OCI-LY1 (cell line): ENCODE measurements around the gene GFM1.

ENCODE experiments used
- H2AFZ ChIP-seq: fragments of 200-600 bp; sonication (generic), shearing (Covaris generic); 2 replicates; pipeline ENCODE4 v1.6.0; 2014; ENCODE audit warnings: antibody characterized with exemption, mild to moderate bottlenecking, low read length
- H3F3A ChIP-seq: fragments of 200-600 bp; sonication (generic), shearing (Covaris generic); 2 replicates; pipeline ENCODE4 v1.6.0; 2014; ENCODE audit warnings: mild to moderate bottlenecking, antibody characterized with exemption, low read length, moderate library complexity; ENCODE audit not compliant: insufficient read depth
- H3K27ac ChIP-seq: fragments of 200-600 bp; sonication (generic); 2 replicates; pipeline ENCODE4 v1.5.1; 2014; ENCODE audit warnings: low read length, mixed run types, mild to moderate bottlenecking, low read depth; ENCODE audit not compliant: poor library complexity, severe bottlenecking
- H3K27me3 ChIP-seq: fragments of 200-600 bp; sonication (generic); 2 replicates; pipeline ENCODE4 v1.6.0; 2014; ENCODE audit warnings: antibody characterized with exemption, mild to moderate bottlenecking, low read length, moderate library complexity; ENCODE audit not compliant: insufficient read depth
- H3K36me3 ChIP-seq: fragments of 200-600 bp; sonication (generic); 2 replicates; pipeline ENCODE4 v1.6.1; 2014; ENCODE audit warnings: mild to moderate bottlenecking, antibody characterized with exemption, low read length, moderate library complexity, mixed read lengths; ENCODE audit not compliant: insufficient read depth
- H3K4me1 ChIP-seq: fragments of 200-600 bp; sonication (generic); 2 replicates; pipeline ENCODE4 v1.5.1; 2014; ENCODE audit warnings: mild to moderate bottlenecking, low read length, moderate library complexity; ENCODE audit not compliant: insufficient read depth, severe bottlenecking
- H3K4me2 ChIP-seq: fragments of 200-600 bp; sonication (generic), shearing (Covaris generic); 2 replicates; pipeline ENCODE4 v1.6.1; 2014; ENCODE audit warnings: low read length
- H3K4me3 ChIP-seq: fragments of 200-600 bp; sonication (generic); 2 replicates; pipeline ENCODE4 v1.5.1; 2014; ENCODE audit warnings: low read length, low read depth, mild to moderate bottlenecking, mixed read lengths; ENCODE audit not compliant: poor library complexity, severe bottlenecking
- H3K79me2 ChIP-seq: fragments of 200-600 bp; shearing (Covaris generic); 2 replicates; pipeline ENCODE4 v1.6.1; 2016; ENCODE audit warnings: mixed run types, low read length, mixed read lengths; ENCODE audit not compliant: insufficient read depth
- H3K9ac ChIP-seq: fragments of 200-600 bp; sonication (generic), shearing (Covaris generic); 2 replicates; pipeline ENCODE4 v1.6.1; 2014; ENCODE audit warnings: mild to moderate bottlenecking, low read length, mixed read lengths
- H3K9me2 ChIP-seq: fragments of 200-600 bp; sonication (generic), shearing (Covaris generic); 2 replicates; pipeline ENCODE4 v1.6.1; 2014; ENCODE audit warnings: low read depth, mild to moderate bottlenecking, low read length, mixed read lengths
- H3K9me3 ChIP-seq: fragments of 200-600 bp; shearing (Covaris generic); 2 replicates; pipeline ENCODE4 v1.6.1; 2014; ENCODE audit warnings: low read length, mixed read lengths
- H4K20me1 ChIP-seq: fragments of 200-600 bp; sonication (generic), shearing (Covaris generic); 2 replicates; pipeline ENCODE4 v1.6.0; 2016; ENCODE audit warnings: mild to moderate bottlenecking, low read length; ENCODE audit not compliant: insufficient read depth
- EZH2 ChIP-seq: fragments of 200-600 bp; sonication (generic), shearing (Covaris generic); IDR thresholded peaks from 2 replicates; pipeline ENCODE4 v1.8.0; 2017; ENCODE audit warnings: borderline replicate concordance, mixed run types, mild to moderate bottlenecking, antibody characterized with exemption, low read length, moderate library complexity, mixed read lengths
- TF ChIP-seq, protein P1 (sequence below): fragments of 200-600 bp; sonication (generic), shearing (Covaris generic); IDR thresholded peaks from 2 replicates; pipeline ENCODE4 v1.5.1; 2017; ENCODE audit warnings: mild to moderate bottlenecking, antibody characterized with exemption, low read length, moderate library complexity, mixed read lengths

Gene GFM1

DNA sequence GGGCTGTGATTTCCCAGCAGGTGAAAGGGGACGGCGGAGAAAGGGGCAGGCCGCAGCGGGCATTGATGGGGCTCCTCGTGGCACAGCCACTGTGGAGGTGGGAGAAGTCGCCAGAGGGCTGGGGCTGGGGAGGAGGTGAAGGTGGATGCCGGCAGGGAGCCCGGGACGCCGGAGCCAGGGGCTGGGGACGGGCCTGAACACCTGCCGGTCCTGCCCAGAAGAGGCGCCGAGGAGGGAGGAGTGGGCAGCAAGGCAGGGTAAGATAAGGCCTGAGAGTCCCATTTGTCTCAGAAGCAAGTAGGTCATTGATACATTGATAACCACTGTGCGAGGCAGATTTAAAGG, 88.5 kb downstream of the GFM1 start:
- Histone ChIP-seq H3K27ac (no peak overlapping the region), H3K4me2 (no peak overlapping the region), H4K20me1 (no peaks in the 10 kb centered on the region), H3K9me3 (peaks cover 4% of the 10 kb centered on the region), H3K9me2 (no peaks in the 10 kb centered on the region), H3K36me3 (no peaks in the 10 kb centered on the region), H3K4me3 (no peak overlapping the region), H3K79me2 (no peaks in the 10 kb centered on the region), H3K9ac (no peak overlapping the region), H3K4me1 (peaks cover 12% of the 10 kb centered on the region), H3F3A (no peaks in the 10 kb centered on the region), H2AFZ (no peak overlapping the region), H3K27me3 (no peaks in the 10 kb centered on the region)
- no peak for TF ChIP-seq EZH2
- TF ChIP-seq, protein P1, sequence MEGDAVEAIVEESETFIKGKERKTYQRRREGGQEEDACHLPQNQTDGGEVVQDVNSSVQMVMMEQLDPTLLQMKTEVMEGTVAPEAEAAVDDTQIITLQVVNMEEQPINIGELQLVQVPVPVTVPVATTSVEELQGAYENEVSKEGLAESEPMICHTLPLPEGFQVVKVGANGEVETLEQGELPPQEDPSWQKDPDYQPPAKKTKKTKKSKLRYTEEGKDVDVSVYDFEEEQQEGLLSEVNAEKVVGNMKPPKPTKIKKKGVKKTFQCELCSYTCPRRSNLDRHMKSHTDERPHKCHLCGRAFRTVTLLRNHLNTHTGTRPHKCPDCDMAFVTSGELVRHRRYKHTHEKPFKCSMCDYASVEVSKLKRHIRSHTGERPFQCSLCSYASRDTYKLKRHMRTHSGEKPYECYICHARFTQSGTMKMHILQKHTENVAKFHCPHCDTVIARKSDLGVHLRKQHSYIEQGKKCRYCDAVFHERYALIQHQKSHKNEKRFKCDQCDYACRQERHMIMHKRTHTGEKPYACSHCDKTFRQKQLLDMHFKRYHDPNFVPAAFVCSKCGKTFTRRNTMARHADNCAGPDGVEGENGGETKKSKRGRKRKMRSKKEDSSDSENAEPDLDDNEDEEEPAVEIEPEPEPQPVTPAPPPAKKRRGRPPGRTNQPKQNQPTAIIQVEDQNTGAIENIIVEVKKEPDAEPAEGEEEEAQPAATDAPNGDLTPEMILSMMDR: no peak

DNA sequence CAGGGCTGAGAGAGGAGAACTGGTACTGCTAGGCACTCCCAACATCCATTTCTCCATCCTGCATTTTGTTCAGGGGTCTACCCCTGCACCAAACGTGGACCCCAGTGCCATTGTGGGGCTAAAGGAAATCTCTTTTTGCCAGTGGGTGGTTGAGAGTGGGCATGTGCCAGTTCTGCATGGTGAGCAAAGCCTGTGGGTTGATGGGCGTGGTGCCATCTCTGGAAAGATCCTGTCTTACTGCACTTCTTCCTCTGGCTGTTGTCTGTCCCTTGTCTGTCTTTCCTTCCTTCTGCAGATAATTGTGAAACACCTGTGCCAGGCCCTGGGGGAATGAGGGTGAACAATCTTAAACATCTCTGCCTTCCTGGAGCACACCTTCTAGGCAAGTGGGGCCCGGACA, 89.3 kb downstream of the GFM1 start:
- Histone ChIP-seq H3K9me3 (peaks cover 4% of the 10 kb centered on the region), H3K9me2 (no peaks in the 10 kb centered on the region), H3K27ac (no peak overlapping the region), H4K20me1 (no peaks in the 10 kb centered on the region), H3K36me3 (no peaks in the 10 kb centered on the region), H3F3A (no peaks in the 10 kb centered on the region), H3K79me2 (no peaks in the 10 kb centered on the region), H3K9ac (no peak overlapping the region), H3K4me3 (no peak overlapping the region), H3K4me1 (peaks cover 12% of the 10 kb centered on the region), H2AFZ (no peak overlapping the region), H3K4me2 (no peak overlapping the region), H3K27me3 (no peaks in the 10 kb centered on the region)
- TF ChIP-seq EZH2: no peak

DNA sequence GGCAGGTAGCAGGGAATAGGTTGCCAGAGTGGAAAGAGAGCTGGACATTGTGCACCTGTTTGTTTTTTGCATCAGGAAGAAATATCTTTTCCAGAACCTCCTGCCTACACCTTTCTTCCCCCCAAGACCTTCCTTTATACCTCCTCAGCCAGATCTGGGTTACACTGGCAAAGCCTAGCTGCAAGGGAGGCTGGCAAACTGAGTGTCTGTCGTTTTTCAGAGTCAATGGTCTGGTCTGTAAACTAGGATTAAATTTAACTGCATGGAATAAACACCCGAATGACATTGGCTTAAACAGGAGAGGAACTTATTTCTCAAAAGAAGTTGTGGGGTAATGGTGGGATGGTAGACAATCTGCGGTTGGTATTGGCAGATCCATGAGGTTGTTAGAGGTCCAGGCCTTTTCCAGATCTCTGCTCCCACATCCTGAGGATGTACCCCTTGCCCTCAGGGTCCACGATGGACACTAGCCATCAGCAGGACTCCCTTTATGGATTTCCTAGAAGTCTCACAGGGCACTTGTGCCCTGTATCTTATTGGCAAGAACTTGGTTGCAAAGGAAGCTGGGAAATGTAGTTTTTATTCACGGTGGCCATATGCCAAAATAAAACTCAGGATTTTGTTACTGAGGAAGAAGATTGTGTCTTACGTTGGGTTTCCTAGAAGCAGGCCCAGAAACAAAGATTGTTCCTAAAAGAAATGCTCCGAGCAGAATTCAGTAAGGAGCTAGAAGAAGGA, 91.1 kb downstream of the GFM1 start:
- H3K79me2 ChIP-seq: no peaks in the 10 kb centered on the region
- H3F3A ChIP-seq: no peaks in the 10 kb centered on the region
- H2AFZ ChIP-seq: no peak overlapping the region
- H4K20me1 ChIP-seq: no peaks in the 10 kb centered on the region
- H3K27me3 ChIP-seq: no peaks in the 10 kb centered on the region
- no peak overlapping the region for H3K27ac ChIP-seq
- H3K36me3 ChIP-seq: no peaks in the 10 kb centered on the region
- peaks cover 12% of the 10 kb centered on the region for H3K4me1 ChIP-seq
- H3K4me3 ChIP-seq: no peak overlapping the region
- no peak for TF ChIP-seq EZH2
- TF ChIP-seq, protein P1: no peak
- H3K9ac ChIP-seq: no peak overlapping the region
- no peaks in the 10 kb centered on the region for H3K9me2 ChIP-seq
- H3K9me3 ChIP-seq: peaks cover 4% of the 10 kb centered on the region
- H3K4me2 ChIP-seq: no peak overlapping the region

DNA sequence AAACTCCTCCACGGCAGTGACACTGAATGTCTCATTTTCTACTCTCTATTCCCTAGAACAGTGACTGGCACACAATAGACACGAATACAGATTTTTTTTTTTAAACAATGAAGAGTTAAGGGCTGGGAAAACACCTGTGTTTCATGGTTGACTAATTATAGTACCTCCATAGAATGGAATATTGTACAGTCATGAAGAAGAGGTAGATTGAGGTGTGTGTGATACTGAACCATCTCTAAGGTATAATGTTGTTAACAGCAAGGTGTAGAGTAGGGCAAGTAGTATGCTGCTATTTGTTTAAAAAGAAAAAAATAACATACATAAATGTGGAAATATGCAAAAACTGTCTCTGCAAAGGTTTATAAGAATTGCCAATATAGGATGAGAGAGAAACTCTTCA, 93.1 kb downstream of the GFM1 start:
- no peak overlapping the region for H3K4me3 ChIP-seq
- peaks cover under 1% of the 10 kb centered on the region for H3K4me1 ChIP-seq
- H3K27ac ChIP-seq: no peak overlapping the region
- no peak overlapping the region for H3K9ac ChIP-seq
- no peaks in the 10 kb centered on the region for H3K36me3 ChIP-seq
- H3K79me2 ChIP-seq: no peaks in the 10 kb centered on the region
- no peaks in the 10 kb centered on the region for H3F3A ChIP-seq
- no peak for TF ChIP-seq EZH2
- TF ChIP-seq, protein P1: no peak
- H3K27me3 ChIP-seq: no peaks in the 10 kb centered on the region
- no peaks in the 10 kb centered on the region for H4K20me1 ChIP-seq
- no peak overlapping the region for H2AFZ ChIP-seq
- peaks cover 4% of the 10 kb centered on the region for H3K9me3 ChIP-seq
- H3K4me2 ChIP-seq: no peak overlapping the region
- no peaks in the 10 kb centered on the region for H3K9me2 ChIP-seq
